ENCODE results near the gene GRIK4.

GRIK4 gene

DNA sequence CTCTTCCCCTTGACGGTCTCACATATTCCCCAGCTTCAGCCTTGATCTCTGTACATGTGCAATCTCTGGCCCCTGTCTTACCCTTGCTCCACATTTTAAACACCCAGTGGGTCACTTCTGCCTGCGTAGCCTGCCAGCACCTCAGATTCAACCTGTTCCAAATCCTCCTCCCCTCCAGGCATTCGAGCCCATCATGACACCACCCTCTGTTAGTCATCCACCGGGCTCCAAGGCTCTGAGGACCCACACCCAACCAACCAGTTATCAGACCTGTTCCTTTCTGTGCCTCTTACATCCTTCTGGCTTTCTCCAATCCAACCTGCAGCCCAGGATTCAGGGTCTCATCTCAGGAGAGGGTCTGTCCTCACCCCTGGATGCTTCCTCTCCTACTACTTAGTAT is 392.6 kb downstream of the GRIK4 start:
- no peak for DNase-seq

DNA sequence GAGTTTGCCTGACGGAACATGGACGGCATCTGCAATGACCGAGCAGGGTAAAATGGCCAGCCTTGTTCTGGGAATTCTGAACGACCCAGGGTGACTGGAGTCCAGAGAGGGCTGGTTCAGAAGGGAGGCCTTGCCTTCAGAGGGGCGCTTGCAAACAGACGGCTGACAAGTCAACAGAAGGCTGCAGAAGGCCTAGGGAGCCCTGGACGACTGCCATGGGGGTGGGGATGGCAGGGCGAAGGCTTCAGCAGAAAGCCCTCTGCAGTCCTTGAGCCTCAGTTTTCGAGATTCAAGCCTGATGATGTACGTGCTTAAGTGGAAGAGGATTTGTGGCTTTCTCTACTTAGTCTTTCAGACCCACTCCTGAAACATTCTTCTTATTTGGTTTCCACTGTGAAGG is 395.2 kb downstream of the GRIK4 start:
- DNase-seq = no peak

DNA sequence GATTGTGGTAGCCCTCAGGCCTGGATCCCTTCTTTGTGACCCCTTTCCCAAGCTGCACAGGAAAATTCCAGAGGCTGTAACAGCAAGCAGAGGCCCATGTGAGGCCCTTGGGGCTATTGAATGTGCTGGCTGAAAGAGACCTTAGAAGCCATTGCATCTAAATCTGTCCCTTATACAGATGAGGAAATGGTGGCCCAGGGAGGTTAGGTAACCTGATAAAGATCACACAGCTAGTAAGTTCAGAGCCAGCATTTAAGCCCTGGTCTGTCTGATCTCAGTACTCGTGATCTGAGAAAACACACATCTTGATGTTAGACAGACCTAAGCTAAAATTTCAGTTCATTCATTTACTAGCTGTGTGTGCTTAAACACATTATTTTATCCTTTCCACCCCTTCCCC is 396.4 kb downstream of the GRIK4 start:
- no peak for DNase-seq

DNA sequence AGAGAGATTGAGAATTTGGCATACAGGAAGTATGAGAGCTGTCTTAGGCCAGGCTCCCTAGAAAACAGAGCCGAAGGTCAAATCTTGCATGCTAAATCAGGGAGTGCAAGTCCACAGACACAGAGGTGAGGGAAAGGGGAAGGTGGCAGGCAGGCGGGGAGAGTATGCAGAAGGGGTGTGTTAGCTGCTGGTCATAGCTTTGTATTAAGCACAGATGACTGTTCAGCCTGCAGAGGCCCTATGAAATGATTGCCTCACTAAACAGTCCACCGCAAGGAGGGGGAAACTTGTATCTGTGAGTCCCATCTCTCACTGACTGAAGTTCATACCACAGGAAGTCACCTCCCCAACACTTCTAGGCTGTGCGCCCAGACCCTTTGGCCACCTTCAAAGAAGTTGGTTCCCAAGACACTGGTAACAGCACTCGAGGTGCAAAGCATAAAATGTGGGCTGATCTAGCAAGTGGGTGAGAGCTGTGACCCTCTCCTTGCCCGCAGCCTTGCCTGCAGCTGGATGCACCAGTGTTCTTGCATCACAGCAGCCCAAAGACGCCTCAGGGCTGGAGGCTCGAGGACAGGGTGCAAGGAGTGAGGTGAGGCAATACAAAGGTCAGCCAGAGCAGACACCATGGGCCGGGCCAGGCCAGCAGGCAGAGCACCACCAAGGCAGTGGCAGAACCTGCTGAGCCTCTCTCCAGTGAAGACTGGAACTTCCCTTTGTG is 397.1 kb downstream of the GRIK4 start:
- DNase-seq = no peak

DNA sequence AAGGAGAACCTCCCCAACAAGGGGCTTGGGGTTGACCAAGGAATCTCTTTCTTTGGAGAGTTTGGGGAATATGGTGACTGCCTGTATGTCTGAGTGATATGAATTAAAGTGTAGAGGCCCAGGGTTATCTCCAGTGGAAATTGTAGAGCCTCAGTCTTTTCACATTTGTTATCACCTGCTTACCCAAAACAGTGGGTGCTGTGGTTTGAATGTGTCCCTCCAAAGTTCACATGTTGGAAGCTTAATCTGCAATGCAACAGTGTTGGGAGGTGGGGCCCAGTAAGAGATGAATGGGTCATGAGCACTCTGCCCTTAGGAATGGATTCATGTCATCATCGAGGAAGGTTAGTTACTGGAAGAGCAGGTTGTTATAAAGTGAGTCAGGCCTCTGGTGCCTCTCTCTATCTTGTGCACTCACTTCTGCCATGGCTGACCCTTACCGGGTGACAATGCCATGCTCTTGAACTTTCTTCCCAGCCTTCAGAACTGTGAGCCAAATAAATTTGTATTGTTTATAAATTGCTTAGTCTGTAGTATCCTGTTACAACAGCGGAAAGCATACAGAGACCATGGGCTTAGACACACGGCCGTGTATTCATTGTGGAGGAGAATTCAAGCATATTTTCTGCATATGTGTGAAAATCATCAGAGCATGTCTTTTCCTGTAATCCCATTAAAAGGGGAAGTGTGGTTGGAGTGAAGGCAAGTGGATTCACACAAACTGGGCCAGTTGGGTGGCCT is 398.3 kb downstream of the GRIK4 start:
- DNase-seq = no peak

DNA sequence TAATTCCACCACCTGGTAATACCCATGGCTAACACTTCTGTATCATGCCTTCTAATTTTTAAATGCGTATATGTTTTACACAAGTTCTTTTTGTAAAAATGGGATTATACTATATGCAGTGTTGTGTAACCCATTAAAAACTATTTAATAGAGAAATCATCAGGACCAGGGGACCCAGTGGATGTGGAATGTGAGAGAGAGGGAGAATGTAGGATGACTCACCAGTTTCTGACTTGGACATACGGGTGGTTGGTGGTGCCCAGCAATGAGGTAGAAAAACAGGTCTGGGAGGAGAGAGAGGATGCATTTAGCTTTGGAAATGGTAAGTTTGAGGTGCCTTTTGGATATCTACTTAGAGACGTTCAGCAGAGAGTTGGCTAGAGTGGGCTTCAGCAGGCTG is 400.4 kb downstream of the GRIK4 start:
- DNase-seq = no peak

DNA sequence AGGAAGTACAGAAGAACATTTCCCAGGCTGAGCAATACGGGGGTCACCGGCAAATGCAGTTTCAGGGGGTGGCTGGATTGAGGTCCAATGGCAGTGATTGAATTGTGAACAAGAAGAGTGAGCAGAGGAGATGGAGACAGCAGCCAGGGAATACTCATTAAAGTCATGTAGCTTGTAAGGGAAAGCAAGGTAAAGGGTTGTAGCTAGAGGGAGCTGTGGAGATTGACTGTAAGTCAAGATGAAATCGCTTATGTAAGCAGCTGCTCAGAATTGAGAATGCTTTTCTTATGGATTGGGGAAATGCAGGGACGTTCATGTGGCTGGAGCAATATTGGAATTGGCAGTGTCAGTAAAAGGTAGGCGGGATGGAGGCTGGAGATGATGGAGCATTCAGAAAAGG is 401.0 kb downstream of the GRIK4 start:
- DNase-seq = peak; percentile 3

DNA sequence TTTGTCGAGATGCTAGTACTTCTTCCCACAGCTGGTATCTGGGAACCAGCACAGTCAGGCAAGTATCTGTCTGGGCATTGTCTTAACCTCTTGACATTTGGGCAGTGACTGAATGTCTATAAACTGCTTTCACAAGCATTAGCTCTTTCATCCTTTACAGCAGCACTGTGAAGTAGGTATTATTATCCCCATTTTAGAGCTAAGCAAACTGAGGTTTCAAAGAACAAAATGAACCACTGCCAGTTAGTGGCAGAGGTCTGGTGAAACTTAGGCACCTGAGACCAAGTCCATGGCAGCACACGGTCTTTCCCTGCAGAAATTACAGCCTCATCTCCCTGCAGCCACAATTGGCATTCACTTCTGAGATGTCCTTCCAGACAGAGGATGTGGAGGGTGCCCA is 401.4 kb downstream of the GRIK4 start:
- no peak for DNase-seq

DNA sequence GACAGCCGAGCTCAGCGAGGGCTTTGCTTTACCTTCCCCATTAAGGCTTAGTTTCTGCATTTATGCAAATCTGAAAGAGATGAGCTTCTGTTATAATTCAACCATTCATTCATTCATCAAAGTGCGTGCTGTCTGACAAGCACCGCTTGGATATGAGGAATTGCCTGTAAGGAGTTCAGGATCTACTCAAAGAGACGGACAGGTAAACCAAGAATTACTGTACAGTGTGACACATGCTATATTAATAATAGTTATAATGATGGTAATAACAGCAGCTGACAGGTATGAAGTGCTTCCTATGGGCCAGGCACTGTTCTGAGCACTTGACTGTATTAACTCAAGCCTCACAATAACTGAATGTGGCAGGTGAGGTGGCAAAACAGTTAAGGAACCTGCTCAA is 402.5 kb downstream of the GRIK4 start:
- DNase-seq = no peak

DNA sequence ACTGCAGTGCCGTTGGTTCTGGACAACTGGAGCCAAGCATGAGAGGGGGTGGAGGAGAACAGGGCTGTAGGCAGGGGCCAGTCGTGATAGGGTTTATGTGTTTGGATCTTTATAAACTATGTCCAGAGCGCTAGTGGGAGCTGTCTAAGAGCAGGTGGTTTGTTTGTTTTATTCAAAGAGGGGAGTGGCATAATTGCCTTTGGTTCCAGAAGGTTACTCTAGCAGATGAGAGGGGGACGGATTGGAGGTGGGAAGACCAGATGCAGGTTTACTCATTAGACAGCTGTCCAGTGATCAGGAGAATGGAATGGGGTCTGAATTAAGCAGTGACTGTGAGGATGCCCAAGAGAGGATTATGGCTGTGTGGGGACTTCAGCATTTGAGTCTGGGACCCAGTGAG is 403.1 kb downstream of the GRIK4 start:
- peak; percentile 28 for DNase-seq

DNA sequence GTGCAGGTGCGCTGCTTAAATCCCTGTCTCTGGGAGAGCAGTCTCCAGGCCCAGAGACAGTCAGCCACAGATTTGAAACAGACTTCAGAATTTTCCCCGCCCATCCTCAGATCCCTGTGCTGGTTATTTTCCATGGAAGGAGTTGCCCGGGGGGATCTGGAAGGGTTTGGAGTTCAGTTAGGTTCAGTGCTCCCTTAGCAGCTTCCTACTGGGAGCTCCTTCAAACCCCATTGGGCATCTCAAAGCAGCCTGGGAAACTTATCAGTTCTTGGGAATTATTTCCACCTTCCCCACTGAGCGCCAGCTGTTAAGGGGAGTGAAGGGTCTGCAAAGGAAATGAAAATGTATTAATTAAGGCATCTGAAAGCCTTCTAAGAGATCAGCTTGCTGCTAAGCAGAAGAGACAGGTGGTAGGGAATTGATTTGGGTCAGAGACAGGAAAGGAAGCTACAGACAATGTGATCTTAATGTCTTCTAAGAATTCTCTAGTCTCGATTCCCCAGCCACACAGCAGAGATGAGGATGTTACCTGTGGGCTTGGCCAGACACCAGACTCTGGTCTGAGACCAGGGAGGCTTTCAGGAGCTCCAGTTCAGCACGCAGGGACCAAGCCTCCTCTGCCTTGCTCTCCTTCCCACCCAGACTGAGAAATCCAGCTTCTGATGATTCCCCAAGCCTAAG is 406.2 kb downstream of the GRIK4 start:
- no peak for DNase-seq

DNA sequence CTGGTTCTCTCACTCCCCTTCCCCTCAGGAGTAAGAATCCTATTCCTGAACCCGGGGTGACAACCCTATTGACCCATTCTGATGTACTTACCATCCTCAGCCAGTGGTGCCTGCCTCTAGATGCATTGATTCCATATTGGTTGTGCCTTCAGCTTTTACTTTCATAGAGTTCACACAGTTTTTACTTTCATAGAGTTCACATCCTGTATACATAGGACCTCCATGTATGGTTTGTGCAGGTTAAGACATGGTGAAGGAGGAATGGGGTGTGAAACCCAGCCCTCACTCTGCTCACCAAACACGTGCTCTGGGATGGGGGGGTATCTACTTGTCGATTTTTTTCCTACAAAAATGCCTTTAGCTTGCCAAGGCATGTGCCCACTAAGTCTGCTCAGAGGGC is 406.7 kb downstream of the GRIK4 start:
- no peak for DNase-seq

DNA sequence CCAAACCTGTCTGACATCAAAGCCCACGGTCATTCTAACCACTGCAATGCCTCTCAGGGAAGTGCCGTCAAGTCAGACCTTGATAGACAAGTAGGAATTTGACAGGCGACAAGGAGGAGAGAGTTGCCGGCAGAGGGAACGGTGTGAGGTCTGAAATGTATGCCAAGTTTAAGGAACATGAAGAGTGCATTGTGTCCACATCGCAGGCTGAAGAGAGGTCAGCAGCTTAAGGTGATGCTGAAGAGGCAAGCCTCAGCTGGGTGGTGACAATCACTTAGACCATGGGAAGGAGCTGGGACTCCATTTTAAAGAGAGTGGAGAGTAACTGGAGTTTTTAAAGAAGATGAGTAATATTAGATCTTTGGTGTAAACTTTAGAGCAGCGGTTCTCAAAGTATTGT is 407.5 kb downstream of the GRIK4 start:
- no peak for DNase-seq

DNA sequence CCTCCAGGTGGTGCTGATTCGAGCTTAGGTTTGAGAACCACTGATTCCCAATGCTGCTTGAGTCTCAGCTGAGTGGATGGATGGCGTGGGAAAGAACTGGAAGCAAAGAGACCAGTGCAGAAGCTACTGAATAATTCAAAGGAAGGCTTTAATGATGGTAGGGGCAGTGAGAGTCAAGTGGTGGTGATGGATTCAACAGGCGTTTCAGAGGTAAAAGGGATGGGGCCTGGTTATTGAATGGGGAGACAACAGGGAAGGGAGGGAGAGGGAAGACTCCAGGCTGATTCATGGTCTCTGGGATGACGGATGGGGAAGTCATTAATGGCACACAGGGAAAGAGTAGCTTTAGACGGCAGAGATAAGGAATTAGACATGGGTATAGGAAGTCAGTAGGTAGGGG is 408.0 kb downstream of the GRIK4 start:
- no peak for DNase-seq

DNA sequence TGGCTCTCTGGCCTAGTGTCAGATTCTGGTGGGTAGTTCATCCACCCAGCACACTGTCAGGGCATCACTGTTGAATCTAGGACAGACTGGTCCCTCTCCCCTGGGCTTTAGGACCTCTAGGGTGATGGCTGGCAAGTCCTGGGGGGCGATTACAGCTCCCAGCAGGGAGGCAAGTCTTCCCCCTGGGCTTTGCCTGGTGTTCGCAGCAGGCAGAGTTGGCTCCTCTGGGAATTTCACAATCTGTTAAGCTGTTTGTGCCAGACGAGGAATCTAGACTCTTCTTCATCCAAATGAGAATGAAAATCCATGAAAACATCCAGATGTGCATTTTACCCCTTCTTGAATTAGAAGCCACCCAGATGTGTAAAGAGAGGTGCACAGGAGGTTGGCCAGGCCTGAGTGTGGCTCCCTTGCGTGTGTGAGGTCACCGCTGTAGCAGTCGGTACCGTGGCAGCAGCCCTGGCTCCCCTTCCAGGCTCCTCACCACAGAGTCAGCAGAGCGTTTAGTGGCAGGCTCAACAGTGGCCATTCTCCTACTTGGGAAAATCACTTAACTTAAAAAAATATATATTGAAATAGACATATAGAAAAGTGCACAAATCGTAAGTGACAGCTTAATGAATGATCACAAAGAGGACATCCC is 412.4 kb downstream of the GRIK4 start:
- DNase-seq = no peak

DNA sequence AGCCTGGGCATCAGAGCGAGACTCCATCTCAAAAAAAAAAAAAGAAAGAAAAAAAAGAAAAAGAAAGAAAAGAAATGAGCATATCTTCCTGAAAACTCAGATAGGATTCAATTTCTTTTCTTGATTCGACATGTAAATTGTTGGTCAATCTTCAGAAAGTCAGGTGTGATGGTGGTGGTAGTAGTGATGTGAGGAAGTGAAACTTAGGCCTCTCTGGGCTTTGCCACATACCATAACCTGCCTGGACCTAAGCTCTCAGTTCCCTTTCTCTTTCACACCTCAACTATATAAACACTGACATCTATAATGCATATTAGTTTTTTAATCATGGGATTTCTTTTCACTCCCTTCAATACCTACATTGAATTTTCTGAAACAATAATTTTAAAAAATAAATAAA is 414.4 kb downstream of the GRIK4 start:
- no peak for DNase-seq

DNA sequence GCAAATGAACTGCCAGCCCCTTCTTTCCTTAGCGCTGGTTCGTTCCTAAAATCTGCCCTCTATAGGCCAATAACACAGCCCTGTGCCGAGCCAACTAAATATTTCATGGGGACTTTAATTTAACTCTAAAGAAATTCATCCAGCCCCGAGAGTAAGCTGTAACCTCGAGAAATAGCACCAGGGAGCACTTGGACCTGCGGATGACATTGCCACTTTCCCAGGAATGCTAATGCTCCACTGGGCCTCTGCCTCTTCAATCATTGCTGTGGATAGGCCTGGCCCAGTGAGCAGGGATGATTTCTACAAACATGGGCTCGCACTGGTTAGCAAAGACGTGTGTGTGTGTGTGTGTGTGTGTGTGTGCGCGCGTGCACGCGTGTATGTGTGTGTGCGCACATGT is 417.1 kb downstream of the GRIK4 start:
- no peak for DNase-seq

DNA sequence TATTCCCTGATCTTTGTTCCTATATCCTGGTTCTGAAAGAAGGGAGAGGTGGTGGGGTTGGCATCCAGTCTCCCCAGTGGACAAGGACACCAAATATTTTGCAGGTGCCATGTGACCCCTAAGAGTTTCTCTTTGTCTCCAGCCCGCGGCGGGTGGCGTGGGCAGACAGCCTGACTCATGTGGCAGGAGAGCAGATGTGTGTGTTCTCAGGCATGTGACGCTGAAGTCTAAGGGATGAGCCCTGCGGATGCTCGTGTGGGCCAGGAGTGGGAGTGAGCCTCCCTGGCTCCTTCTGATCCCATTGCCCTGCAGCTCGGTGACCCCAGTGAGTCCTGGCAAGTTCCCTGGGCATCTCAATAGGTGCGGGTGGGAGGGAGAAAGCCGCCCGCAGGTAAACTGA is 417.5 kb downstream of the GRIK4 start:
- no peak for DNase-seq

DNA sequence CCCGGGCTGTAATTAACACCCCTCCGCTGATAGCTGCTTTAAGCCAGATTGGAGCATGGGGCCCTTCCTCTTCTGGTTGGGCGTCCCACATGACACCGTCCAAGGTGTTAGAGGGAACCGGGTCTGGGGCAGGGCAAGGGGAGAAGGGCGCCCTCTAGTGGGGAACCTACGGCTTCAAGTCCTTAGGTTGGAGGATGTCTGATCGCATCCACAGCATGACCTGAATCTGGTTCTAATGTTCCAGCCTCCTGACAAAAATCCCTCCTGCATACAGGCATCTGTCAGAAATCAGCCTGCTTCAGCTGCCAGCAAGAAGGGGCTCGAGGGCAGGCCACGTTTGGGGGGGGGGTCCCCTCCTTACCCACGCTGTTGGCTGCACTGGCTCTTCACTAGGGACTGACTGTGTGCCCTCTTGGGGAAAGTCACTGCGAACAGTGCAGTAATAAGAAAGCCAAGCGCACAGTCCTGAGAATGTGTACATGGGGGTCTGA is 418.2 kb downstream of the GRIK4 start:
- DNase-seq = peak; percentile 6

DNA sequence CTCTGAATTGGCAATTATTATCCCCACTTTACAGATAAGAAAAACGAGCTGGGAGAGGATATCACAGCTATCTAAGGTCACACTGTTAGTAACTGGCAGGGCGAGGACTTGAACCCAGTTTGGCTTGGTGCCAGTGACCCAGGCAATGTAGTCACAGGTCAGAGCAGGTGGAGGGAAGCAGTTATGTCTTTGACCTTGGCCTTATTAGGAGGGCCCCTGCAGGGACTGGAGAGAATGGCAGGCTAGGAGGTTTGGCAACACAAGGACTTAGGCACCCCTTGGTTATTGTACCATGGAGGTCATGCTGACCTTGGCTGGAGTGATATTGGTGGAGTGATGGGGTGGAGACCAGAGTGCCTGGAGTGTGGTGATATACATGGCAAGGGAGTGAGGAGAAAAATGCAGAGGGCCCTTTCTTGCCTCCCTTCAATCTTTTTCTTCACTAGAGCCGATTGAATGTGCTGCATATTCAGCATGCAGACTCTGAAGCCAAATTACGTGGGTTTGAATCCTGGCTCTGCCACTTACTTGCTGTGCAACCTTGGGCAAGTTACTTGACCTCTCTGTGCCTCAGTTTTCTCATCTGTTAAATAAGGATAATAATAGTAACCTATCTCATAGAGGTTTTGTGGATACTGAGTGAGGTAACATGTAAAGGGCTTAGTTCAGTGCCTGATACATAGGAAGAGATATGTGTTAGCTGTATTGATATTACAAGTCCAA is 419.7 kb downstream of the GRIK4 start:
- DNase-seq = no peak

DNA sequence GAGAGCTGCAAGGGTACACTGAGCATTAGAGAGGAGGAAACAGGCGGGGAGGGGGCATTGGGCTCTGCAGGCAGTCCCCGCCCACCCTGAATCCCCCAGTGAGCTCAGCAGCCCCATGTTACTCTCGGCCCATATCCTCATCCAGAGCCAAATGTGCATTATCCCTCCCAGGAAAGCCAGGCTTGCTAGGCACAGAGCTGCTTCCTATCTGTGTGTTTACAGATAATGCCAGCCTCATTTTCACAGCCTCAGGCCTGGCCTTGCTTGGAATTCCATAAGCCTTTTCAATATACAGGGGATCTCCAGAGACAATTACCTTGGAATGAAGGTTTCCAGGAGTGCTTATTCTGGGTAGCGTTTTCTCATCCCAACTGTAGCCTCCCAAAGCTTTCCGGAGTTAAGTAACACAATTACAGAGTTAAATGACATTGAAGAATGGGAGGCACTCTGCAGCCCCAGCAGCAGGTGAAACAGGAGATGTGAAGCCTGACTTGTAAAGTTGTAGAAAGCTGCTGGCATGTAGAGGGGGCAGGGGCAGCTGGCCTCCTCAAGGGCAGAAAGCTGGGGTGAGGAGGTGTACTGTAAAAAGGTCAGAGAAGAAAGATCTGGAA is 420.9 kb downstream of the GRIK4 start:
- no peak for DNase-seq

DNA sequence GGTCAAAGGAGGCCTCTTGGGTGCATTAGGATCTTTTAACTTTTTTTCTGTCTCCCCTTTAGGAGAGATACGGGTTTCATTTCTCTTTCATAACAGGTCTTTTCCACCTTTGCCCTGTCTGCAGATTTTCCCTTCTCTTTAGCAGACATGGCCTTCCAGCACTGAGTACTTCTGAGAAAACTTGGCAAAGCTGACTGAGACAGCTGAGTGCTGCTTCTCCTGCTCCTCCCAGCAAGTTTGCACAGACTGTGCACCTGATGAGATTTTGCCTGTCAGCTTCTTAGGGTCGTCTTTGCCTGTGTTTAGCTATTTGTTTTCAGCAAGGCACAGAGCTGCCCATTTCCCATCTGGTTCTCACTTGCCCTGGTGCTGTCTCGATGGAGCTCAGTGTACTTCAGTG is 424.8 kb downstream of the GRIK4 start:
- DNase-seq = no peak

All from NCI-H748 treated with DMSO at 0.1 percent for 48 hours (cell line).